Natural killer cell (primary cell): ENCODE data around the gene CAPN1. TPM values are rescaled to one million over a fixed set of nuclear protein-coding genes. Genes with fewer than 3 reads are reported as not detected.

Source experiments
- ATAC-seq, 3 donors: fragments of 150-1000 bp in 2 of 3; fragments of 200-7000 bp in 1 of 3; cut with Tn5 transposase; 1 replicate in 1 of 3; 2 replicates in 2 of 3; pipeline ENCODE4 v1.10.0; 2021; ENCODE audit warnings: mild to moderate bottlenecking in 2 of 3, moderate library complexity in 2 of 3
- DNase-seq, 2 donors: peaks; one replicate each; pipeline versions ENCODE4 v3.0.0 to v3.0.0-alpha.2; 2013 to 2021; ENCODE audit warnings: mixed read lengths in 1 of 2
- H3K27ac ChIP-seq: one replicate; pipeline ENCODE4 v1.5.1; 2013; ENCODE audit warnings: mild to moderate bottlenecking, low read length
- H3K27me3 ChIP-seq: one replicate; pipeline ENCODE4 v1.6.1; 2013; ENCODE audit warnings: low read length; ENCODE audit not compliant: control insufficient read depth, insufficient read depth
- H3K36me3 ChIP-seq: one replicate; pipeline ENCODE4 v1.6.1; 2013; ENCODE audit warnings: low read length; ENCODE audit not compliant: control insufficient read depth, insufficient read depth
- H3K4me1 ChIP-seq: one replicate; pipeline ENCODE4 v1.6.1; 2013; ENCODE audit warnings: low read length; ENCODE audit not compliant: control insufficient read depth, insufficient read depth
- H3K4me3 ChIP-seq: one replicate; pipeline ENCODE4 v1.5.1; 2013; ENCODE audit warnings: low read length
- H3K9me3 ChIP-seq: one replicate; pipeline ENCODE4 v1.6.1; 2013; ENCODE audit warnings: low read length; ENCODE audit not compliant: control insufficient read depth, insufficient read depth
- H3K27ac Mint-ChIP-seq, 2 donors: one replicate each; pipeline ENCODE4 v1.8.0; 2022; ENCODE audit warnings: mild to moderate bottlenecking in 2 of 2, mixed read lengths in 2 of 2, moderate library complexity in 1 of 2
- H3K27me3 Mint-ChIP-seq, 2 donors: one replicate each; pipeline ENCODE4 v1.8.0; 2022; ENCODE audit warnings: low read depth in 2 of 2, mixed read lengths in 2 of 2
- H3K36me3 Mint-ChIP-seq: one replicate; pipeline ENCODE4 v1.8.0; 2022; ENCODE audit warnings: mixed read lengths
- H3K4me1 Mint-ChIP-seq, 2 donors: one replicate each; pipeline ENCODE4 v1.8.0; 2022; ENCODE audit warnings: mixed read lengths in 2 of 2
- H3K4me3 Mint-ChIP-seq: one replicate; pipeline ENCODE4 v1.8.0; 2022; ENCODE audit warnings: mild to moderate bottlenecking, moderate library complexity, mixed read lengths
- H3K9me3 Mint-ChIP-seq, 2 donors: one replicate each; pipeline ENCODE4 v1.8.0; 2022; ENCODE audit warnings: mixed read lengths in 2 of 2
- WGBS: methylation state at CpG from one replicate; pipeline ENCODE4 v1.1.7; 2013; ENCODE audit warnings: missing lambda C conversion rate; ENCODE audit not compliant: insufficient coverage; 5-methylcytosine and 5-hydroxymethylcytosine counted together
- intact Hi-C: fragments of 100-400 bp; cut with micrococcal nuclease; formaldehyde crosslinking; loops from one replicate; pipeline ENCODE4 v1.14.2; 2022
- total RNA-seq, 4 donors: library from RNA; stranded (reverse); fragments of 120-200 nt in 1 of 4; gene quantifications; one replicate each; pipeline versions ENCODE4 v1.2.3 to v1.2.4, GENCODE V29; 2013 to 2022
- TF ChIP-seq, protein P1 (sequence below): fragments of 200-600 bp; IDR thresholded peaks from one replicate; pipeline ENCODE4 v1.8.0; 2022; ENCODE audit warnings: antibody characterized with exemption

CAPN1 gene
- total RNA-seq, 3 donors from 2014 or later (not counting 1 experiment from before 2014, with no cell fraction given) = 211 to 256 (median 229) TPM

DNA sequence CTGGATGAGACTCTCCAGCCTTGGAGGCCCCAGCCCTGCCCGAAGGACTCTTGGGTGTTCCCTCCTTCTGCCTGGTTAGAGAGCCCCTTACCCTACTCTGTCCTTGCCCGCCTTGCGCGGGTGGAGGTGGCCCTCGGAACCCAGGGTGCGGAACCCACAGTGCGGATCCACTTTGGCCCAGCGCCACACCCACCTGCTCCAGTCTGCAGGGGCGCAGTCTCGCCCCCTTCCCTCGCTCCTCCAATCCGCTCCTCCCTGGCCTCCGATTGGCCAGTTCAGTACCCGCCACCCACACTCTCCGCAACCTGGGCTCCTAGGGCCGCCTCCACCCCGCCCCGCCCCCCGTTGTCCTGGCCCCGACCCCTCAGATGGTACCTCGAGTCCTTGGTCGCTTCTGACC, 2.4 kb downstream of the CAPN1 start:
- Histone ChIP-seq H3K27ac (no peak overlapping the region), H3K9me3 (no peaks in the 10 kb centered on the region), H3K36me3 (peaks cover 40% of the 10 kb centered on the region), H3K4me1 (peaks cover 25% of the 10 kb centered on the region), H3K27me3 (no peaks in the 10 kb centered on the region), H3K4me3 (no peak overlapping the region)
- Mint-ChIP-seq H3K4me3 (peak overlapping the region; percentile 13), H3K4me1 (peaks cover 14 to 48% of the 10 kb centered on the region in 2 donors), H3K36me3 (no peaks in the 10 kb centered on the region), H3K9me3 (no peaks in the 10 kb centered on the region), H3K27ac (peak overlapping the region in 1 of 2 donors; percentile 18), H3K27me3 (no peaks in the 10 kb centered on the region)
- ATAC-seq (no peak), DNase-seq (no peak)
- intact Hi-C loops = no loop called here
- 93% methylated on average over 22 of the region's 22 CpGs for WGBS
- TF ChIP-seq, protein P1, sequence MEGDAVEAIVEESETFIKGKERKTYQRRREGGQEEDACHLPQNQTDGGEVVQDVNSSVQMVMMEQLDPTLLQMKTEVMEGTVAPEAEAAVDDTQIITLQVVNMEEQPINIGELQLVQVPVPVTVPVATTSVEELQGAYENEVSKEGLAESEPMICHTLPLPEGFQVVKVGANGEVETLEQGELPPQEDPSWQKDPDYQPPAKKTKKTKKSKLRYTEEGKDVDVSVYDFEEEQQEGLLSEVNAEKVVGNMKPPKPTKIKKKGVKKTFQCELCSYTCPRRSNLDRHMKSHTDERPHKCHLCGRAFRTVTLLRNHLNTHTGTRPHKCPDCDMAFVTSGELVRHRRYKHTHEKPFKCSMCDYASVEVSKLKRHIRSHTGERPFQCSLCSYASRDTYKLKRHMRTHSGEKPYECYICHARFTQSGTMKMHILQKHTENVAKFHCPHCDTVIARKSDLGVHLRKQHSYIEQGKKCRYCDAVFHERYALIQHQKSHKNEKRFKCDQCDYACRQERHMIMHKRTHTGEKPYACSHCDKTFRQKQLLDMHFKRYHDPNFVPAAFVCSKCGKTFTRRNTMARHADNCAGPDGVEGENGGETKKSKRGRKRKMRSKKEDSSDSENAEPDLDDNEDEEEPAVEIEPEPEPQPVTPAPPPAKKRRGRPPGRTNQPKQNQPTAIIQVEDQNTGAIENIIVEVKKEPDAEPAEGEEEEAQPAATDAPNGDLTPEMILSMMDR = no peak

DNA sequence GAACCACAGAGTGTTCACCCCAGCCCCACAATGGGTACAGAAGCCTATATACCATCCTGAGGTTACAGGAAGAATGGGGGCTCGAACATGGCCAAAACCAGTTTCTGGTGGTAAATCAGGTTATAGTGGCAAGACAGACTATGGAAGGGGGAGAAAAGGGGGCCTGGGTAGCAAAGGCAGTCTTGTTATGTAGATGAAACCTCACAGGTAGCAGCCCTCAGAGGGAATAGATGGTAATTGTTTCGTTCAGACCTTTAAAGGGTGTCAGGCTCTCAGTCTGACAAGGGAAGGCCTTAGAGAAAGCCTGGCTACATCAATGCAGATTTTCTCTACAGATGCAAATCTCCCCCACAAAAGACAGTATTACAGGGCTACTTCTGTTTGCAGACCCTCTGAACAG, 3.4 kb downstream of the CAPN1 start:
- intact Hi-C loops = no loop called here
- H3K9me3 Mint-ChIP-seq = no peaks in the 10 kb centered on the region
- no peak overlapping the region for H3K27ac ChIP-seq
- TF ChIP-seq, protein P1 = no peak
- peaks cover 8% of the 10 kb centered on the region for H3K36me3 Mint-ChIP-seq
- DNase-seq (no peak), ATAC-seq (no peak)
- H3K9me3 ChIP-seq = no peaks in the 10 kb centered on the region
- H3K4me3 Mint-ChIP-seq = no peak overlapping the region
- H3K27me3 ChIP-seq = no peaks in the 10 kb centered on the region
- peak overlapping the region in 1 of 2 donors; percentile 18 for H3K27ac Mint-ChIP-seq
- no peak overlapping the region for H3K4me3 ChIP-seq
- H3K4me1 Mint-ChIP-seq = peaks cover 14 to 57% of the 10 kb centered on the region in 2 donors
- H3K4me1 ChIP-seq = peaks cover 25% of the 10 kb centered on the region
- 89% methylated on average over 2 of the region's 2 CpGs for WGBS
- no peaks in the 10 kb centered on the region for H3K27me3 Mint-ChIP-seq
- peaks cover 49% of the 10 kb centered on the region for H3K36me3 ChIP-seq

DNA sequence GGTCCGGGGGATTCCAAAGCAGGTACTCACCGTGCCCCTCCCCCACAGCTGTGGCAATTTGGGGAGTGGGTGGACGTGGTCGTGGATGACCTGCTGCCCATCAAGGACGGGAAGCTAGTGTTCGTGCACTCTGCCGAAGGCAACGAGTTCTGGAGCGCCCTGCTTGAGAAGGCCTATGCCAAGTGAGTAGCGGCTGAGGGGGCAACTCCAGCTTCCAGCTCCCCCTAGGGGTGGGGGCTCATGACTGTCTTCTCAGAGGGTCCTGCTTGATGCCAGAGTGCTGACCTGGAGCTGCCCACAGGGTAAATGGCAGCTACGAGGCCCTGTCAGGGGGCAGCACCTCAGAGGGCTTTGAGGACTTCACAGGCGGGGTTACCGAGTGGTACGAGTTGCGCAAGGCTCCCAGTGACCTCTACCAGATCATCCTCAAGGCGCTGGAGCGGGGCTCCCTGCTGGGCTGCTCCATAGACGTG, 4.2 kb downstream of the CAPN1 start:
- Histone ChIP-seq H3K4me3 (no peak overlapping the region), H3K9me3 (no peaks in the 10 kb centered on the region), H3K4me1 (peaks cover 19% of the 10 kb centered on the region), H3K36me3 (peaks cover 52% of the 10 kb centered on the region), H3K27me3 (no peaks in the 10 kb centered on the region), H3K27ac (no peak overlapping the region)
- ATAC-seq = no peak
- Mint-ChIP-seq H3K4me3 (no peak overlapping the region), H3K36me3 (peaks cover 8% of the 10 kb centered on the region), H3K27me3 (no peaks in the 10 kb centered on the region), H3K4me1 (peaks cover 14 to 56% of the 10 kb centered on the region in 2 donors), H3K27ac (peak overlapping the region in 1 of 2 donors; percentile 73), H3K9me3 (no peaks in the 10 kb centered on the region)
- TF ChIP-seq, protein P1 = no peak
- intact Hi-C loops = no loop called here
- 94% methylated on average over 18 of the region's 18 CpGs for WGBS
- DNase-seq = no peak

DNA sequence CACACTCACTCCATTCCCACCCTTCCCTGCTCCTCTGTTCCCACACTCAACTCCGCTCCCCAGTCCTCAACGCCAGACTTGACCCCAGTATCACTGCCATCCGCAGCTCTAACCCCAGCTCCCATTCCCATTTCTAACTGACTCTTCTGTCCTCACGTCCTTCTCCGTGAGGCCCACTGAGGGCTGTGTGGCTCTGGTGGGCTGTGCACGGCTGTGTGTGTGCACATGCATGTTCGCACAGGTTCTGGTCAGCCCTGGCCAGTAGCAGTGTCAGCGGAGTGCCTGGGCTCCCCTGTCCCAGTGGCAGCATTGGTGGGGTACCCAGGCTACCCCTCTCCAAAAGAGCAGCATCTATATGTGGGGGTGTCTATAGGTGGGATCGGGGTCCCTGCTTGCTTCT, 5.0 kb downstream of the CAPN1 start:
- no peak for DNase-seq
- Mint-ChIP-seq H3K4me3 (no peak overlapping the region), H3K9me3 (no peaks in the 10 kb centered on the region), H3K36me3 (peaks cover 8% of the 10 kb centered on the region), H3K4me1 (peaks cover 14 to 52% of the 10 kb centered on the region in 2 donors), H3K27me3 (no peaks in the 10 kb centered on the region), H3K27ac (peak overlapping the region in 1 of 2 donors; percentile 73)
- intact Hi-C loops = no loop called here
- 93% methylated on average over 9 of the region's 9 CpGs for WGBS
- Histone ChIP-seq H3K4me3 (no peak overlapping the region), H3K4me1 (peaks cover 17% of the 10 kb centered on the region), H3K9me3 (no peaks in the 10 kb centered on the region), H3K27ac (no peak overlapping the region), H3K36me3 (peaks cover 54% of the 10 kb centered on the region), H3K27me3 (no peaks in the 10 kb centered on the region)
- ATAC-seq = no peak
- TF ChIP-seq, protein P1 = no peak
